Dedifferentiated amniotic fluid mesenchymal stem cell (primary cell): Measurements from ENCODE around the gene SCAPER.
"Not testable (repeated sequence)": the region's sequence is repeated elsewhere in the genome, so short reads cannot be mapped to it uniquely, and the experiment has no call there.

Experiments
- DNase-seq: peaks from one replicate; pipeline ENCODE4 v3.0.0-alpha.2; 2016; ENCODE audit errors: extremely low spot score

Gene SCAPER

GRCh38 chr15:76430711-76431110 lies 474.4 kb downstream of the SCAPER start:
- not testable (repeated sequence) for DNase-seq

DNA sequence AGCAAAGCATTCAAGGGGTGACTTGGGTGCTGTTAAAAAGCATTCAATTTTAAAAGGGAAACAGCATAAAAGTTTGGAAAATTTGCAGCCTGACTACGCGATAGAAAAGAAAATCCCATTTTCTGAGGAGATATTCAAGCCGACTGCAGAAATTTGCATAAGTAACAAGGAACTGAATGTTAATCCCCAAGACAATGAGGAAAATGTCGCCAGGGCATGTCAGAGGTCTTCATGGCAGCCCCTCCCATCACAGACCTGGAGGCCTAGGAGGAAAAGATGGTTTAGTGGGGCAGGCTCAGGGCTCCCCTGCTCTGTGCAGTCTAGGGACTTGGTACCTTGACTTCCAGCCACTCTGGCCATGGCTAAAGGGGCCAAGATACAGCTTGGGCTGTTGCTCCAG lies 475.5 kb downstream of the SCAPER start:
- DNase-seq: no peak

GRCh38 chr15:76426941-76427340 lies 478.2 kb downstream of the SCAPER start:
- no peak for DNase-seq

GRCh38 chr15:76418352-76419140 lies 486.6 kb downstream of the SCAPER start:
- DNase-seq: no peak

- no peak for DNase-seq
Observed at GRCh38 chr15:76401285-76401684, 503.9 kb downstream of the SCAPER start.

- no peak for DNase-seq
Observed at GRCh38 chr15:76398317-76399104, 506.6 kb downstream of the SCAPER start.

GRCh38 chr15:76393614-76394013 lies 511.5 kb downstream of the SCAPER start:
- no peak for DNase-seq

GRCh38 chr15:76391847-76392246 lies 513.3 kb downstream of the SCAPER start:
- DNase-seq: no peak

DNA sequence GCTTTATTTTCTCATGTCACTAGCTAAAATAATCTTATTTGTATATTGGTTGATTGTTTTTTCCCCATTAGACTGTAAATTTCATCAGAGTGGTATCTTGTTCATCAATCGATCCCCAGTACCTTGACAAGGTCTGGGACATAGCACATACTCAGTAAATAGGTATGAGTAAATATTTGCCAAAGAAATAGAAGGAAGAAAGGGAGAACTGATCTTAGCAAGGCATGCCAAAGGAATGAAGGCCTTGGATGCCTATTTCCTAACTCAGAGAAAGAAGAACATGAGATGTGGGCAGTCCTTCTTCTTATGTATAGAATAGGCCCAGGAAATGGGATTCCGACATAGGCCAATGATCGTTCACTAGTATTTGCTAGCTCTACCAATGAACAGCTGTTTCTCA lies 513.8 kb downstream of the SCAPER start:
- no peak for DNase-seq

GRCh38 chr15:76390571-76390970 lies 514.6 kb downstream of the SCAPER start:
- no peak for DNase-seq

DNA sequence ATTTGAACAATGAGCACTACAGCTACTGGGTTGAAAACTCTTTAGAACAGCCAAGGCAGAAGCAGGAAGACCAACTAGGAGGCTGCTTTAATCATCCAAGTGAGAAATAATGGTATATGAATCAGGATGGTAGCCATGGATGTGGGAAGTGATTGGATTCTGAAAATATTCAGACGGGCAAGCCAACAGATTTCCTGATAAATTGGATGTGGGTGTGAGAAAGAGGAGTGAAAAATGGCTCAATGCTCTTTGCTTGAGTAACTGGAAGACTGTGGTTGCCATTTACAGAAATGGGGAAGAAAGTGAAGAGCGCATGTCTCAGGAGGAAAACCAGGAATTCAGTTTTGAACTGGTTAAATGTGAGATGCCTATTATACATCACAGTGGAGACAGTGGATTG lies 518.2 kb downstream of the SCAPER start:
- DNase-seq: no peak

- no peak for DNase-seq
Observed at GRCh38 chr15:76386178-76386577, 519.0 kb downstream of the SCAPER start.

- DNase-seq: no peak
Observed at GRCh38 chr15:76384409-76384808, 520.7 kb downstream of the SCAPER start.

- DNase-seq: no peak
Observed at GRCh38 chr15:76382987-76383728, 522.0 kb downstream of the SCAPER start.

- no peak for DNase-seq
Observed at GRCh38 chr15:76381366-76381765, 523.8 kb downstream of the SCAPER start.

DNA sequence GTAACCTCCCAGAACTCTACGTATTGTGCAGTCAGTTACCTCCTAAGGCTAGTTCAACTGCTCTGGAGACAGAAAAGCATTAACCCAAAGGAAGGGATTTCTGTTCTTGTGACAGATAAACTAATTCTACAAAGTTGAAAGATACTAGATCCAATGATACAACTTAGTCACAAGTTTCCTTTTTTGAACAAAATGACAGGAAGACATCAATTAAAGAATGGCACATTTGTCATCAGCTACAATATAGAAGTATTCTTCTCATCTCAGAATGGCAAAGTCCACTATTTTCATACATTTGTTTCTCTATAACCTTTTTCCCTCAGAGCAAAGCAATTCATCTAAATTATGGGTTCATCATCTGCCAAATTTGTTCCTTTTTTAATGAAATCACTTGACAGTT lies 524.9 kb downstream of the SCAPER start:
- no peak for DNase-seq

DNA sequence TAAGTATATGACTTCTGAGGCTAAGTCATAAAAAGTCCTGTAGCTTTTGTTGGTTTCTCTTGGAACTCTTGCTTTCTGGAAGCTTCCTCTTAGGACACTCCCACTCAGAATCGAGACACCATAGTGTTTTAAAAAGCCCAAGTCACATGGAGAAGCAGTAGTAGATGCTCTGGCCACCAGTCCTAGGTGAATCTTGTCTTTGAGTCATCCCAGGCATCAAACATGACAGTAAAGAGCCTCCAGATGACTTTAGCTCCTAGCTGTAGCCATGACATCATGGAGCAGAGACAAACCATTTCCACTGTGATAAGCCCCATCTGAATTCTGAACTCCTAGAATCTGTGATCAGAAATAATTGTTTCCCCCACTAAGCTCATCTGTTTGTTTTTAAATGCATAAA lies 526.4 kb downstream of the SCAPER start:
- DNase-seq: no peak

GRCh38 chr15:76377751-76378150 lies 527.4 kb downstream of the SCAPER start:
- no peak for DNase-seq

- DNase-seq: no peak
Observed at GRCh38 chr15:76377217-76377616, 527.9 kb downstream of the SCAPER start.

DNA sequence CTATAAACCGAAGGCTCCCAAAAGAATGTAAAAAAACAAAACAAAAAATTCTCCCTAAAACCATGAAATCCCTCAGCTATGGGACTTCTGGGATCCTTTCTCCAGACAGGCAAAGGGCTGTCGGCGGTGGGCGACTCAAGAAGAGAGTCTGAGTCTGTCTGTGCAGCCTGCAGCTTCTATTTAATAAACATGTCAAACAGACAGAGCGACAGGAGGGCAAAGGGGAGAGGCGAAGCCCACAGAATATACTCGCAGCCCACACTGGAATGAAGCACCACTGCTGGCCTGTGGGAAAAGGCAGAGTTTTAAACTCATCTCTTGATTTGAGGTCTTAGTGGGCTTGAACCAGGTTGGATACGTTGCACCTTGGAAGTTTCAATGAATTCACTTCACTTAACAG lies 528.3 kb downstream of the SCAPER start:
- DNase-seq: no peak

GRCh38 chr15:76376029-76376428 lies 529.1 kb downstream of the SCAPER start:
- no peak for DNase-seq

- no peak for DNase-seq
Observed at GRCh38 chr15:76368122-76368621, 537.0 kb downstream of the SCAPER start.
